OCI-LY7 (cell line): ENCODE data around the gene CDCP1.

ENCODE experiments used
- CTCF ChIP-seq: fragments of 200-600 bp; sonication (generic); conservative IDR thresholded peaks from 2 replicates; pipeline ENCODE4 v1.5.1; 2014; ENCODE audit warnings: mild to moderate bottlenecking, antibody characterized with exemption, low read length, moderate library complexity, mixed read lengths
- EZH2phosphoT487 ChIP-seq: fragments of 200-600 bp; sonication (generic); IDR thresholded peaks from 2 replicates; pipeline ENCODE4 v1.6.1; 2018; ENCODE audit warnings: low read depth, borderline replicate concordance, mild to moderate bottlenecking, mixed run types, antibody characterized with exemption, low read length, moderate library complexity, mixed read lengths

- no peak for TF ChIP-seq CTCF
- TF ChIP-seq EZH2phosphoT487 = no peak
These were observed 48.8 kb downstream of the CDCP1 start for GRCh38 chr3:45097296-45097883.
